GM19240 (cell line): Measurements from ENCODE around the gene PPP4R2.

Source experiments
- DNase-seq: peaks from one replicate; pipeline ENCODE4 v3.0.0; 2011; ENCODE audit warnings: low spot score; ENCODE audit not compliant: insufficient read length

PPP4R2 gene

DNA sequence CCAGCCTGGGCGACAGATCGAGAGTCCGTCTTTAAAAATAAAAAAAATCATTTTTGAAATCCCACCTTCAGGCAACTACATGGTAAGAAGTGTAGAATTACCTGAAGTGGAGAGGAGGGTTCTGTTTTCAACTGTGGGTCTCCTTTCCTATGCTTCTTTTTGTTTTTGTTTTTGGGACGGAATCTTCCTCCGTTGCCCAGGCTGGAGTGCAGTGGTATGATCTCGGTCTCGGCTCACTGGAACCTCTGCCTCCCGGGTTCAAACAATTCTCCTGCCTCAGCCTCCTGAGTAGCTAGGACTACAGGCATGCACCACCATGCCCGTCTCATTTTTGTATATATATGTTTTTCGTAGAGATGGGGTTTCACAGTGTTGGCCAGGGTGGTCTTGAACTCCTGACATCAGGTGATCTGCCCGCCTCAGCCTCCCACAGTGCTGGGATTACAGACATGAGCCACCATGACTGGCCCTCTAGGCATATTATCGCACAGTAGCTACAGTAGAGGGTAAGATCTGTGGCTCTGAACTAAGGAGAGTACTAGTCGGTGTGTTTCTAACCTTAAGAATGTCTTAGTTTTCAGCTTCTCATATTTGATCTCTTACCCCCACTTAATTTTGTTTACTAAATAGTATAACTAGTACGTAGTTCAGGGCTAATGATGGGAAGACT lies 73.3 kb downstream of the PPP4R2 start:
- DNase-seq = no peak

DNA sequence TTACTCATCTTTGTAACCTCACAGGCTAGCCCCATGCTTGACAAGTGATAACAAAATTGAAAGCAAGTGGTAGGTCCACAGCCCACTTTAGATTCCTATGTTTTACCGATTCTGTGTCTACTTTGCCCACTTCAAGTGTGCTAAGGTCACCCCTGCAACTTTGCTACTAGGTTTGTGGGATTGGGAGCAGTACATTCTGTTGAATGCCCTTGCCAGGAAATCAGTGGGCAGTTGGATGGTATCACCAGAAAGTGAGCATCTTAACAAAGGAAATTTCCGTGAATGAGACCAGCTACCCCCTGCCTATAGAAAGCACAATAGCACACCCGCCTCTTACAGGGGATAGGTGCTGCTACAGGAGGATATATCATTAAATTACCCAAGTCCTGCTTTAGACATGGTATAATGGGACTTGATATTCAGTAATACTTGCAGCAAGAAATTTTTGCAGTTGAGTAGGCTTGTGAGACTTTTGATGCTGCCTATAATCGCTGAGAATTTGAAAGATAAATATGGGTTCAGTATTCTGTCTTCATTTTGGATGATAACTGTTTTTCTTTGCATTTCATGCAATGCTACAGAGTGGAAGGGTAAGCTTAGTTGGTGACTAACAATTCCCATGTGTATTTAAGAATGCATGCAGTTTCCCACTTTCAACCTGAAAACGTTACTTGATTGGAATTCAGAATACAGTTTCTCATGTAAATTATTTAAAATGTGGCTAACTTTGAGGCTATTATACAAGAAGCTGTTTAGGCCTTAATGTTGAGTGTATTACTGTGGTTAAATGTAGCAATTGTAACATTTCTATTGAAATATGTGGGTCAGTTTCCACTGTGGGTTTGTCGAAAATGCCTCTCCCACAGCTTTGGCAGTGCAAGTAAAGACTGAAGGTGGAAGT lies 74.3 kb downstream of the PPP4R2 start:
- no peak for DNase-seq

DNA sequence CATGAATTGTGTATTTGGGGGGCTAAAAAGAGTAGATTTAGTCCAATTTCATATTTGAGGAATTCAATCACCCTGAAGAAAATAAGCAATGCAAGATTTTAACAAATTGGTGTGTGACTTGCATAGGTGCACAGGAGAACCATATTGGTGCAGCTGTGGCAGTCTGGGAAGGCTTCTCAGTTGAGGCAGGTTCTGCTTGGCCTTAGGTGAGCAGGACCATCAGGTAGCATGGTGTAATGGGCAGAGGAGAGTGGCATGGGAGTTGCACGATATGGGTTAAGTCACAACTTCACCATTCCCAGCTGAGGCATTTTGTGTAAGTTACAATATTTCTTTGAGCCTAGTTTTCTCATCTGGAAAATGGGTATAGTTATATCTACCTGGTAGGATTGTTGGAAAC lies 75.3 kb downstream of the PPP4R2 start:
- DNase-seq = no peak

DNA sequence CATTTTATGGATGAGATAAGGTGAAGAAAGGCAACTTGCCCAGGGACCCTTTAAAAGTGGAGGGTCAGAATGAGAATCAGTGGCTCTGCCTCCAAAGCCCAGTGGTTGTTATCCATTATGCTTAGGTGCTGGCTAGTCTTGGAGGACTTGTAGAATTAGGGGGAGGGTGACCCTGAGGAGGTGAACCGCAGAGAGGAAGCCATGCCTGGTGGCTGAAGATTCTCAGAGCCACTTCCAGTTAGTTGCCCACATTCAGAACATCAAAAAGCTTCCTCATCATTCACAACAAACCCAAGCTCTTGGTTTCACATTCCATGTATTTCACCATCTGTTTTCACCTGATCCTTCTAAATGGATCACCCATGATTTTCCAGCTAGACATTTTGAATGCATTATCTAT lies 76.0 kb downstream of the PPP4R2 start:
- no peak for DNase-seq

DNA sequence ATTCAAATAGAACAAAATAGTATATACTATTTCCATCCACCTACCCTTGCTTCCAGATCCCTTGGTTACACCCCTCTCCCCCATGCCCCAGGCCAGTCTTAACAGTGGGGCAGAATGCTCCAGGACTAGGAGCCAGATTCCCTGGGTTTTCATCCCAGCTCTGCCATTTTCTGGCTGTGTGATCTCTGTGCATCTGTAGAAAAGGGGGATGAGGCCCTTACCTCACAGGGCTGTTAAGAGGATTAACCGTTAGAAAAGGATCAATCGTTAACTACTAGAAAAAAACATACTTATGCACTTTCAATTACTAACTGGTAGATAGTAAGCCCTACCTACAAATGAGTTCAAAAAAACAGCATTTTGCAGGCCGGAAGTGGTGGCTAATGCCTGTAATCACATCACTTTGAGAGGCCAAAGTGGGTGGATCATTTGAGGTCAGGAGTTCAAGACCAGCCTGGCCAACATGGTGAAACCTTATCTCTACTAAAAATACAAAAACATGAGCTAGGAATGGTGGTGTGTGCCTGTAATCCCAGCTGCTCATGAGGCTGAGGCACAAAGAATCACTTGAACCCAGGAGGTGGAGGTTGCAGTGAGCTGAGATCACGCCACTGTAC lies 76.6 kb downstream of the PPP4R2 start:
- DNase-seq = no peak

DNA sequence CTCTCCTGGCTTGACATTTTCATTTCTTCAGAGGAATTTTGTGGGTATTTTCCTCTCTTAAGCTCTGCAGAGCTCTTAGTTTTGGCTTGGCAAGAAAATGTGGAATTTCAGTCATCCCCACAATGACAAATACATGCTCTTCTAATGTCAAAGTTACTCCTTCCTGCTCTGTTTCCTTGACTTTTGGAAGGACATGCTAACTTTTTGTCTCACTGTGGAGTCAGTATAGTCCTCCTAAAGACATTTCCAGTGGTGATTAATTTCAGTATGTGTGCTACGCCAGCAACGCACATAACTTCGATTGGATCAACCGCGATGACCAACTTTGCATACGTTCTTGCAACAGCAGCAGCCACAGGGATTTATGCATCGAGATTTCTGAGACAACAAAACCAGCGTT lies 78.2 kb downstream of the PPP4R2 start:
- no peak for DNase-seq

DNA sequence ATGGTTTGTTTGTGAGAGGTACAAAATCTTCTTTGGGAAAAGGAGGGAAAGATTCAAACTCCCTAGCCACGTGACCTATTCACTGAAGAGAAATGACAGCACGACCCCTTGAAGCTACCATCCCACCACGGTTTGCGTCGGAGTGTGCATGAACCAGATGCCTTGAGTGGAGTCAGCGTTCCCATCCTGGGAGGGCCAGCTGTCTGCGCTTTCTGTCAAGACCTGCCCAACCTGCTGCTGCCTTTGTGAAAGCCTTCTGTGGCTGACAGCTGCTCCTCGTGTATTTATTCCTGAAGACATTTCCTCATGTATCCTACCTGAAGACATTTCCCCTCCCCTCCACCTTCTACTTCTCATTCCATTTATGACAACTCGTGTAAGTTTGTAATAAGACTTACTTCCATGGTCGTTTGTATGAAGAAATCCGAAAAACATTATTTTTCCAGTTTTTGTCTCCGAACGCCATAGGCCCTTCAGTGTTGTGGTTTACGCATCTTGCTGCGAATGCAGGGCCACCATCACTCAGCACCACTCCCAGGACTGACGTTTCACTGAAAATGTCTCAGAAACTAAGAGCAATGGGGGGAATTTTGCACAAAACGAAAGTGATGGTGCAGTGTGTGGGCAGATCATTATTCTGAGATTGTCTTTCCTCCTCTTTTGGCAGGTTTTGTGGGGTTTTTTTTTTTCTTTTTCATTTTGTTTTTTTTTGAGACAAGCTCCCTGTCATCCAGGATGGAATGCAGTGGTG lies 83.8 kb downstream of the PPP4R2 start:
- DNase-seq = no peak

DNA sequence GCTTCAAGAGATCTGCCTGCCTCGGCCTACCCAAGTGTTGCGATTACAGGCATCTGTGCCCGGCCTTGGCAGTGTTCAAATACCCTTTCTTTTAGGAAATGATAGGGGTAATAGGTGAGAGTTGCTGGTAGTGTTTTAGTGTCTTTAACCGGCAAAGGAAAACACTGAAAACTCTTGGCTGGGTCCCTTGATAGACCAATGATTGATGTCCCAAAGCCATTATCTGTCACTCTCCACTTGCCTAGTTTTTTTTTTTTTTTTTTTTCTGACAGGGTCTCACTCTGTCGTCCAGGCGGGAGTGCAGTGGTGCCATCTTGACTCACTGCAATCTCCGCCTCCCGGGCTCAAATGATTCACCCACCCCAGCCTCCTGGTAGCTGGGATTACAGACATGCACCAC lies 84.5 kb downstream of the PPP4R2 start:
- DNase-seq = no peak

DNA sequence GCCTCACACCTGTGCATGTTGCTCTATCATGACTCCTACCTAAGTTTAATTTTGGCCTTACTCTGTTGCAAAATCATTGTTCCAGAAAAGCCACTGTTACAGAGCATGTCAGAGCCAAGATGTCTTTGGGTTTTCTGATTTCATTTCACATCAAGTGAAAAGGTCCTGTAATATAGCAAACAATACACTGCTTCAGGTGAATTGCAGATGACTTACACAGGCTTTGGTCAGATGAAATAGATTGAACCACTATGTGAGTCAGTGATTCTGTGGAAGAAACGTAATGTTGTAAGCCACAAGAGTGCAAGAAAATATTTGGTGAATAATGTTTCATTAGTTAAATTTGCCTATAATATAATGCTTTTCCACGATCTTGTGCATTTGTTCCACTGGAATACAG lies 87.6 kb downstream of the PPP4R2 start:
- DNase-seq = no peak

DNA sequence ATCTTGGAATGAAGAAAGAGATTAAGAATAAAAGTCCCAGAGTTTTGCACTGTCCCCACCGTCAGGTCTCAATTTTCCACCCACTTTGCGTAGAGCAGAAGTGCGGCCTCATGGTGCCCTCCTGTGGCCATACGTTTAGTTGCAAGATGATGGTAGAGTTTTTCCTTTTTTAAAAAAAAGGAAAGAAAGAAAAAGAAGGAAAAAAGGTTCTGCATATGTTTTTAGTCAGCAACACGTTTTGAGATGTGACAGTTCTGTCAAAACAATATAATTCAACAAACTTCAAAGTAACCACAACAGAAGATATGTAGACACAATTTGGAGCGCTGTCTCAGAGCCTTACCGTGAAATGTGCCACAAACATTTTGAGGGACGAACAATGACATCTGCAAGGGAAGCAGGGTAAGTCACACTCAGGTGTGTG lies 89.5 kb downstream of the PPP4R2 start:
- DNase-seq = no peak

DNA sequence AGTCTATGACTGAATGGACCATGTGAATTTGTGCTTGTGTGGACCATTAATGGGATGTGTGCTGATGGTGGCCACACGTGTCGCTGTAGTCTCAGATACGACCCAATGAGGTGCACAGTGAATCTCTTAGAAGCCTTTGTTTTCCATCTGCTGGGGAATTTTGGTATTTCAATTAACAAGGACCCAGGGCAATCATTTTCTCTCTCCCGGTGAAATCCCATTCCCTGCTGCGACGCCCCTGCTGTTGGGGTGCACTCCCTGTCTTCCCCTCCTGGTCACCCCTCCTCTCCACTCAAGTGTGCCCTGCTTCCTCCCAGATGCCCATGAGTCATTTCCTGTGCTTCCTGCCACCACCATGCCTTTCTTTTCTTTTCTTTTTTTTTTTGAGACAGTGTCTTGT lies 97.5 kb downstream of the PPP4R2 start:
- DNase-seq = no peak

DNA sequence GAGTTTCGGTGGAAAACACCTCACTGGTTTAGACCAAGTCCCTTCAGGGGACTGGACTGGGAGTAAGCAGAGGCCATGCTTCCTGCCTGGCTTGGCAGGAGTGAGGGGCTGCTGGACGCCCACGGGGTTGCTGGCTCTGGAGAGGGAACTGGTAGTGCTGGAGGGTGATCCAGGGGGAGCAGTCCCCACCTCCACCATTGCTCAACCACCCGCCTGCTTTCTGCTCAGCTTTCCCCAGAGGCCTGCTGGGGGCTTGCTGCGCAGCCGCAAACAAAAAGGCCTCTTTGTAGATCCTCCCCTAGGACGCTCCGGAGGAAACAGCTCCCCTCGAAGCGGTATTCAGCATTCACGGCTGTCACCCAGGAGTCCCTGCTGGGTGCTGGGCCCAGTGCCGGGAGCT lies 98.3 kb downstream of the PPP4R2 start:
- no peak for DNase-seq

DNA sequence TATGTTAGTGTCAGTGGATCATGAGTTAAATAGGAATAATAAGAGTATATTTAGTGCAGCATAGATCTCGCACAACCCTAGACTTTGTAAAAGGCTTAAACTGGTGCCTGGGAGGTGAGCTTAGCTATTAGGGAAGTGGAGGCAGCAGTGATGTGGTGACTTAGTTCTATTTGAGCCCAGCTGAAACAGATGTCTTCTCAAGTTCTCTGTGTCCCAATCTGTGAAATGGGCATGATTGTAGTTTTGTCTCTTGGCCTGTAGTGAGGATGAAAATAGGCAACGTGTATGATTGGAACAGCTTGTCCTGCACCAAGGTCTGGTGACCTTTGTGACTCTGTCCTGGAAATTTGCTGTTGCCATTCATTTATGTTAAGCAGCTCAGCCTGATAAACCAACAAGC lies 99.6 kb downstream of the PPP4R2 start:
- DNase-seq = no peak

DNA sequence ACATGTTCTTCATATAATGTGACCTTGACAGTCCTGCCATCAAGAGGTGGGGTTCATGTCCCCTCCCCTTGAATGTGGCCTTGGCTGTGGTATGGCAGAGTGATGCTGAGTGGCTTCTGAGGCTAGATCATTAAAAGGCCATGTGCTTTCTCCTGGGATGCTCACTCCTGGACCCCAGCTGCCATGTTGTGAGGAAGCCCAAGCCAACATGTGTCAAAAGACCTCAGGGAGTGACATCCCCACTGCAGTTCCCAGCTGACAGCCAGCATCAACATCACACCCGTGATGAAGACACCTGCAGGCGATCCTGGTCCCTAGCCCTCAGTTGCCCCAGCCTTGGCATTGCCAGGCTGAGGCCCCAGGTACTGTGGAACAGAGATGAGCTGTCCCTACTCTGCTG lies 101.4 kb downstream of the PPP4R2 start:
- DNase-seq = no peak

DNA sequence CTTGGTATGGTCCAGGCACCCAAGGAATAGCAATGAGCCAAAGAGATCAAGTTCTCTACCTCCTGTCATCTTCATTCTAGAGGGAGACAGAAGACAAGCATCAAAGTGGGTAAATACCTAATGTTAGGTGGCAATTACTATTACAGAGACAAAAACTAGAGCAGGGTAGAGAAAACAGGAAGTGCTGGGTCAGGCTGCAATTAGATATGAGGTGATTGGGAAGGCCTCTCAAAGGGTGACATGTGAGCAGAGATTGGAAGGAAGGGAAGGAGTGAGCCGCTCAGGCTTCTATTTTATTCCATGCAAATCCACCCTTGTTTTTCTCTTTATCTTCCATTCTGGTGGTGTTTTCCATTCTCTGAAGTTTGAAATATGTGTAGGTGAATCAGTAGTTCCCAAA lies 102.3 kb downstream of the PPP4R2 start:
- DNase-seq = no peak

DNA sequence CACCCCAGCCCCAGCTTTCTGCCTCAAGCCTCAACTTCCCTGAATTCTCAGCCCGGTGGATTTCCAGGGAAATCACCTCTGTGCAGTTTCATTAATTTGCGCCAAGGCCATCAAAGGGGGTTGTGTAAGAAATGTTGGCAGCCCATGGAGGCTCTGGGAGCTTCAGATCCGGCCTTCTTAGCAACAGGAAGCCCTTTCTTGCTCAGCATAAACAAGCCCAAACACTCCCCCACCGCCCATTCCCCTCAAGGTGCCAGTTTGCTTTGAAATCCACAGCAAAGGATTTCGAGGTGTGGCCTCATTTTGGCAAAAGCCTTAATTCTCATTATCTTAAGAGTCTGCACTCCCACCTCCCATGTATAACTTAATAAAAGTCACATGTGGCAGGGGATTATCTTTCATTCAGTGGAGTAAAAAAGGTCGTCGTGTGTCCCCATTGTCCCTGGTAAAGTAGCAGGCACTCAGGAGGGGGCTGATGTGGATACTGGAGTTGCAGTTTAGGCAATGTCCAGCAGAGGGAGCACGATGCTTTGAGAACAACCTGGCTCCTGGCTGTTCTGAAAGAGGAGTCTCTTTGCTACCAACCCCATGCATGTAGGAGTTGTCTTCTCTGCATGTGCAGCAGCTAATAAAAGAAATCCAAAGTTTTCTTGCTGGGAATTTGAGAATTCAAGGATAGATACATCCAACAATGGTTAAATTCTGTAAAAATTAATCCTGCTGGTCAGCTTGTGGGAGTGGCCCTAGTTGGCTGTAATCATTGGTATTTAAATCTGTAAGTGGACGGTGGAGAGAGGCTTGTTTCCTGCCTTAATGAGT lies 104.3 kb downstream of the PPP4R2 start:
- DNase-seq = peak; percentile 88

DNA sequence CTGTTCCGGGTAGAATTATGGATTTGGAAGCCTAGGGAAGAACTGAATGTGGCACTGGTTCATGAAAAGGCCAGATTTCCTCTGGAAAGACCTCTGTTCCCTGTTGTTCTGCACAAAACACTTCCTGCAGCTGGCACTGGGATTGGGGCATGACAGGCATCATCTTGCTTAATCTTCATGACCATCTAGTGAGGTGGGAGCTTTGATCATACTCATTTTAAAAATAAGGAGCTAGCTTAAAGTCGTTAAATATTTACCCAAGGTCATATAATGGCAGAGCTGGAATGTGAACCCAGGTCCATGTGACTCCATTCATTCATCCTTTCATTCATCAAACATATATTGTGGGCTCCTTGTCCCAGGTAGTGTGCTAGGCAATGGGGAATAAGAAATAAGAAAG lies 105.3 kb downstream of the PPP4R2 start:
- no peak for DNase-seq

DNA sequence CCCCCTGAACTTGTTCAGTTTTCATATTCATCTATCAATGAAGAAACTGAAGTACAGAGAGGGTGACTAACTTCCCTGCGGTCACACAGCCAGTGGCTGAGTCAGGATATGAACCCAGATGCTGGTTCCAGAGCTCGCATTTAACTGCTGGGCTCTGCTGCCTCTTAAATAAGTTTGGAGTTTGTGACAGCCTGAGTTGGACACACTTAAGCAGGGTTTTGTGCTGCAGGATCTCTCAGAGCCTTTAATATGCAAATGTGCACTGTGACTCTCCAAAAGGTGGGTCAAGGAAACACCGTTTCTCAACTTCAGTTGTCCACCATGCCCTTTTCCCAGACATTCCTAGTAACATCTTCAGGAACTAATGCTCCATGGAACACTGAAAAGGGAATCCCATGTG lies 110.6 kb downstream of the PPP4R2 start:
- DNase-seq = no peak

DNA sequence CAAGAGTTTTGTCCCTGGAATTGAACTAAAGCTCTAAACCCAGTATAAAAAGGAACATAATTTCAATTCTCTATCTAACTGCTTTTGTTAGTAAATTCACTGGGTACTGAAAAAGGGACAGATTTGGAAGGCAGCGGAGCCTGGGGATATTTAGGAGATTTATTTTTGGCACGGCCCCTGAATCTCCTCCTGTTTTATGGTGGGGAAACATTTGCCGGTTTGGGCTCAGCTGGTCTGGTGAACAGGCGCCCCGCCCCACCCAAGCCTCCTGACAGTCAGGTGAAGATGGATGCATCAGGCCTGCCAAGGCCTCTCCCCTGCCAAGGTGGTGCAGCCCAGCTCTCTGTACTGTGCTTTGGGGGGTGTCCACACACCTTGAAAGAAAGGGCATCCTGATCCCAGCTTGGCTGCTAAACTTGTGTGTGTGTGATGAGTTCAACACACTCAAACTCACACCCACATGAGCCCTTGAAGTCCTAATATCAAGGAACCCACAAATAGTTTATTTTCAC lies 111.1 kb downstream of the PPP4R2 start:
- no peak for DNase-seq

DNA sequence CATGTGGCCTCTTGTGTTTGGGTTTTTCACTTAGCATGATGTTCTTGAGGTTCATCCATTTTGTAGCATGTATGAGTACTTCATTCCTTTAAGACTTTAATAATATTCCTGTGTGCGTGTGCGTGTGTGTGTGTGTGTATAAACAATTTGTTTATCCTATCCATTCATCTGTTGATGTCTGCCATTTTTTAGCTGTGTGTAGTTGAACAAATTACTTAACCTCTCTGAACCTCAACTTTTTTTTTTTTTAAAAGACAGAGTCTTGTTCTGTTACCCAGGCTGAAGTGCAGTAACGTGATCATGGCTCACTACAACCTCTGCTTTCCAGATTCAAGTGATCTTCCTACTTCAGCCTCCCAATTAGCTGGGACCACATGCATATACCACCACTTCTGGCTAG lies 112.1 kb downstream of the PPP4R2 start:
- no peak for DNase-seq

DNA sequence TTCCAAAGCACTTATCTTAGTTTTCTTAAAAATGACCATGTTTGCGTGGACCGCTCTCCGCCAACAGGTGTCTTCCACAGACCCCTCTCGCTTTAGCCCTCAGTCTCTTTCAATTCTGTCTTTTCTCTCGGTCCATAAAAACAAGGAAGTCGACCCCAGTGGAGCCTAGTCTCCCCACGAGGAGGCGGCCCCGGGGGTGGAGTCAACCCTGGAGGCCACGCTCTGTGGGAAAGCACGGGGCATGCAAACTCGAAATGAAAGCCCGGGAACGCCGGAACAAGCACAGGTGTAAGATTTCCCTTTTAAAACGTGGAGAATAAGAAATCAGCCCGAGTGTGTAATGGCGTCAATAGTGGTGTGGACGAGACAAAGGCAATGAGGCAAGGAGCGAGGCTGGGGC lies 113.9 kb downstream of the PPP4R2 start:
- DNase-seq = no peak
